Measurements from ENCODE around the gene REL.

Gene REL

DNA sequence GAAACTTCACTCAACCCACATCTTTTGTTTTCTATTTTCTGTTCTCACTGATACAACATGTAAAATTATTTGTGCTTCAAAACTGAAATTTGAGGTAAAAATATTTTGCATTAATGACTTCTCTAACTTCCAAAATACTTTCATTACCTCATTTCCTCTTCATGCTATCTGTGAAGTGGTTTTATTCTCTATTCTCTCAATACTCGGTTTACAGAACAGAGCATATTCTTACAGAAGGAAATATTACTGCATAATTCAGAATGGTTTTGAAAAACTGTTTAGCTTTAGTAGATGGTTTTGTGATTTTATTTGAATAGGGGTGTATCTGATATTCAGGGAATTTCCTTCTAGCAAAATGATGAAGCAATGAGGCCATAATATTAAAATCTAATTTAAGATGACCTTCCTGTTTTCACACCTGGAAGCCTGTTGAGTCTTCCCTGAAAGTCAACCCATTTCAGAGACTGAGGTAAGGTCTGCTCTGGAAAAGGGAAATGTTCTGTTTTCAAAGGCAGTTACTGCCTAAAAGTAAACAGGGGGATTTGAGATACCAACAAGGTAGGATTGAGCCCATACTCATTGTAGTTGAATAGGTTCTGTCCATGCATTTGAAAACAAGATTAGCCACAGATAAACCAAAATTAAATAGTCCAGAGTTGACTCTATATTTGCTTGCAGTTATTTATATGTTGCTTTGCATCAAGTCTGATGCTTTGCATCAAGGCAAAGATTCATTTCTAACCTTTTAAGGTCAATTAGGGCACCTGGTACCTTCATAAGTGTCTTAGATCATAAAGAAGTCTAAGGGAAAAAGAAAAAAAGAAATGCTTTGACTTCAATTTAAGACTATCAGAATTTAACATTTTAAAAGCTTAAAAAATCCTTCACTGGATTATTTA lies 85.4 kb downstream of the REL start:
- DNase-seq (ENCODE audit: low read depth): no peak

DNA sequence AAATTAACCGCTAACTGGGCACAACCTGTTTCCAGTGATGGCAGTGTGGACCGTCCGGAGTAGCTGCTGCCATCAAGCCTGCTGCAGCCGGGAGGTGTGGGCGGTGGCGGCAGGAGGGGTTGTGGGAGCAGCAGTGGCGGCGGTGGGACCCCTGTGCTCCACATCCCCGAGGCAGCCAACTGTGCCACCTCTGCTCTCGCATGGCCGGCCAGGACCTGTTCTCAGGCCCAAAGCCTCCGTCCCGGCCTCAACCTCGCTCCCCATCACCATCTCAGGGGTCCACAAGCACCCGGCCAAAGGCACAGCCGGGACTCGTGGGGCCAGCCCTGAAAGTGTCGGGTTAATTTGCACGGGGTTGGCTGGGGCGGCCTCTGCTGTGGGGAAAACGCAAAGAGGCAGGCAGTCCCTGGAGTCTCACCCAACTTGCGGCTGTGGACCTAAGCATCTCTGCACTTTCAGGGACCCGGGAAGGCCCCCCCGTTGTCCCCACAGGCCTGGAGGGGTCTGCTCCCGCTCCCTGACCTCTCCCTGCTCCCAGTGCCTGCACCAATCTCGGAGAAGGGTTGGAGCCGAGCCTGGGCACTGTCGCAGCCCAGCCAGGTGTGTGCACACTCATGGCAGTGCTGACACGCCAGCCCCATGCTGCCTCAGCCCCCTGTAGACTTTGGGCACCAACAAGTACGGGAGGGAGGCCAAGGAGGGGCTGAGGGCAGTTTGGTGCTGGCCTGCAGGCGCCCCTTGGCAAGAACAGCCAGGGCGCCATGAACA lies 91.7 kb downstream of the REL start:
- no peak for DNase-seq (ENCODE audit: low read depth)

GRCh38 chr2:60973705-60974104 lies 92.3 kb downstream of the REL start:
- no peak for DNase-seq (ENCODE audit: low read depth)

DNA sequence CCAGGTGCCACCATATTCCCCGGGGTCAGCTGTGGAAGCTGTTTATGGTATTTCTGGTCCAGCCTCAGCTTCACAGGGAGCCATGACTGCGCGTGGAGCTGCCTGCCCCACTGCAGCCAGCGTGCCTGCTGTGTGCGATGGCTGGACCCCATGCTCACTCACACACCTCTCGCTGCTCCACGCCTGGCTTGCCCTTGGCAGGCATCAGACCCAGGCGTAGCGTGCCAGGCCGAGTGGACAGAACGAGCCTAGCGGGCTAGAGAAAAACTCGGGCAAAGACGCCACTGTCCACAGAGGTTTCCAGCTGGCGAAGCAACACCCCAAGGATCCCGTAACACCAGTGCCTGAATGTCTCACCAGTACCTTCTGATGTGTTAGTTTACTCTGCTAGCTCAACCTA lies 93.3 kb downstream of the REL start:
- no peak for DNase-seq (ENCODE audit: low read depth)
